ENCODE measurements around the gene EPGN. TPM values are rescaled to one million over a fixed set of nuclear protein-coding genes. Genes with fewer than 3 reads are reported as not detected.

The EPGN gene
- total and polyA plus RNA-seq, 2 of the 8 experiments (the other 6 are each of a cell fraction or from before 2014, with no cell fraction given) = not detected

DNA sequence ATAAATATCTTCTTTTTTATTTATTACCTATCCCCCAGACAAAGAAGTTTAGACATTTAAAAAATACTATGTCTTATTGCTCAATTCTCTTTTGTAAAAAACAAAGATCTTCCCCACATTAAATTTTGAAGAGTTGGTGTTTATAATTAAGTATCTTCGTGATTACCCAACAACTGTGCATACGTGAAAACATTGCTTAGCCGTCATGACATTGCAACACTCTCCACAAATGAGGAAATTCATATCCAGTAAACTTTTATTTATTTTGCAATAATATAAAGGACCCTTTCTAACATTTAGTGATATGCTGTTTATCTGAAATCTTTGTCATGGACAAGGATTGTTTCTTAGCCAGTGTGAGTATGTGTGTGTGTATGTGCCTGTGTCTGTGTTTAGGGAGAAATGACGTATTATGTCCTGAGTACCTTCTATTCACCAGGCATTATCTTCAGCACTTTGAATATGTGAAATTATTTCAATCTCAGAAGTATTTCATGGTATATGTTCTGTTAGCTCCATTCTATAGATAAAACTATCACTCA lies 30.6 kb downstream of the EPGN start:
- no peak overlapping the region for H3K4ac ChIP-seq (replicated peaks; ENCODE audit: insufficient read length, low read depth, low read length)
- peaks cover 9 to 12% of the 10 kb centered on the region in 2 experiments for H3K9me3 ChIP-seq (ENCODE audit: insufficient read depth in 2 of 2, low read depth in 1 of 2, low read length in 1 of 2)
- H3K36me3 ChIP-seq (ENCODE audit: control insufficient read depth in 2 of 4, insufficient read depth in 4 of 4, low read length in 3 of 4) = peaks cover 0 to 2% (median 0%) of the 10 kb centered on the region in 4 experiments; a peak in 1 of 8 replicates
- no peak overlapping the region for H4K91ac ChIP-seq (replicated peaks; ENCODE audit: insufficient read length, low read length)
- no peak overlapping the region for H4K8ac ChIP-seq (ENCODE audit: extremely low read depth, insufficient read depth, low read length)
- CTCF ChIA-PET (ENCODE audit: partially characterized antibody) = interaction anchor here (1.0 to 1.2 kb wide), 2 partner anchors 149 to 193 kb away, joined by 3 read pairs; no protein-coding TSS in a partner anchor
- H2BK120ac ChIP-seq (replicated peaks; ENCODE audit: low read depth, low read length) = no peak overlapping the region
- H2BK15ac ChIP-seq (ENCODE audit: low read length) = no peak overlapping the region
- no peak overlapping the region for H3K56ac ChIP-seq (replicated peaks; ENCODE audit: insufficient read length, low read depth, low read length)
- H2BK20ac ChIP-seq (ENCODE audit: low read length) = no peak overlapping the region
- H2AK5ac ChIP-seq (ENCODE audit: low read depth, low read length) = no peak overlapping the region
- H3K4me2 ChIP-seq (ENCODE audit: insufficient read depth in 1 of 2, low read depth in 2 of 2, low read length in 2 of 2) = no peak overlapping the region
- H3K27ac ChIP-seq (ENCODE audit: low read depth, low read length) = no peak overlapping the region
- no peak overlapping the region for H2BK5ac ChIP-seq (ENCODE audit: low read depth, low read length)
- no peak overlapping the region for H4K5ac ChIP-seq (ENCODE audit: insufficient read length, low read depth, low read length)
- no peak overlapping the region for H3K9ac ChIP-seq (replicated peaks in 1 of 4; ENCODE audit: extremely low read depth in 1 of 4, low read depth in 3 of 4, low read length in 3 of 4)
- H3K23me2 ChIP-seq (ENCODE audit: low read depth, low read length) = no peaks in the 10 kb centered on the region
- 89% methylated on average over 4 of the region's 4 CpGs; no CpG with 5 or more reads in 1 of the 2 experiments for WGBS, 2 experiments (ENCODE audit: extremely low coverage in 1 of 2, insufficient coverage in 1 of 2, insufficient read length in 1 of 2, insufficient replicate concordance in 2 of 2, low coverage in 1 of 2, low lambda C conversion rate in 2 of 2, missing lambda C conversion rate in 1 of 2)
- no peaks in the 10 kb centered on the region for H4K20me1 ChIP-seq (replicated peaks in 1 of 2; ENCODE audit: control insufficient read depth in 1 of 2, insufficient read depth in 2 of 2, low read length in 2 of 2)
- H3K23ac ChIP-seq (ENCODE audit: insufficient read length) = no peak overlapping the region
- H3K14ac ChIP-seq (ENCODE audit: insufficient read length) = no peak overlapping the region
- no peak for FAIRE-seq
- POLR2A ChIA-PET (ENCODE audit: partially characterized antibody) = no interaction called here
- H3K4me3 ChIP-seq (ENCODE audit: extremely low read depth in 1 of 4, insufficient read depth in 2 of 4, low read depth in 3 of 4, low read length in 4 of 4) = no peak overlapping the region
- DNase-seq (ENCODE audit: low read depth in 1 of 2, low spot score in 2 of 2) = no peak
- no peak overlapping the region for H2BK12ac ChIP-seq (ENCODE audit: low read depth, low read length)
- peaks cover 0 to 4% (median 0%) of the 10 kb centered on the region in 4 experiments; a peak in 2 of 7 replicates for H3K4me1 ChIP-seq (replicated peaks in 1 of 4; ENCODE audit: control insufficient read depth in 3 of 4, insufficient read depth in 4 of 4, low read length in 3 of 4)
- H3K79me1 ChIP-seq (ENCODE audit: low read depth, low read length) = no peaks in the 10 kb centered on the region
- no peaks in the 10 kb centered on the region for H3K27me3 ChIP-seq (replicated peaks in 1 of 4; ENCODE audit: control insufficient read depth in 3 of 4, extremely low read depth in 1 of 4, insufficient read depth in 3 of 4, low read length in 3 of 4)
- H3K79me2 ChIP-seq (ENCODE audit: control insufficient read depth in 1 of 2, insufficient read depth in 2 of 2, low read length in 2 of 2) = no peaks in the 10 kb centered on the region
- no peak overlapping the region for H2AFZ ChIP-seq (ENCODE audit: low read length)
- no peak overlapping the region for H3K18ac ChIP-seq (ENCODE audit: extremely low read depth, low read length)
- TF ChIP-seq RNF2 (IDR thresholded peaks at IDR 0.05; ENCODE audit: borderline replicate concordance, low read depth, low read length, missing control alignments, poor library complexity, severe bottlenecking) (no peak), CBX8 (IDR thresholded peaks at IDR 0.05; ENCODE audit: borderline replicate concordance, low read depth, low read length) (no peak), EZH2 (IDR thresholded peaks at IDR 0.05; ENCODE audit: low read depth, low read length, severe bottlenecking) (no peak), TAF7 (optimal IDR thresholded peaks at IDR 0.05; ENCODE audit: borderline replicate concordance, low read depth, low read length) (no peak), POLR2A (IDR thresholded peaks at IDR 0.05; ENCODE audit: control extremely low read depth in 1 of 2, low read depth in 2 of 2, low read length in 2 of 2) (no peak), BRCA1 (IDR thresholded peaks at IDR 0.05; ENCODE audit: low read depth, low read length) (no peak)
- TF ChIP-seq, protein P1, sequence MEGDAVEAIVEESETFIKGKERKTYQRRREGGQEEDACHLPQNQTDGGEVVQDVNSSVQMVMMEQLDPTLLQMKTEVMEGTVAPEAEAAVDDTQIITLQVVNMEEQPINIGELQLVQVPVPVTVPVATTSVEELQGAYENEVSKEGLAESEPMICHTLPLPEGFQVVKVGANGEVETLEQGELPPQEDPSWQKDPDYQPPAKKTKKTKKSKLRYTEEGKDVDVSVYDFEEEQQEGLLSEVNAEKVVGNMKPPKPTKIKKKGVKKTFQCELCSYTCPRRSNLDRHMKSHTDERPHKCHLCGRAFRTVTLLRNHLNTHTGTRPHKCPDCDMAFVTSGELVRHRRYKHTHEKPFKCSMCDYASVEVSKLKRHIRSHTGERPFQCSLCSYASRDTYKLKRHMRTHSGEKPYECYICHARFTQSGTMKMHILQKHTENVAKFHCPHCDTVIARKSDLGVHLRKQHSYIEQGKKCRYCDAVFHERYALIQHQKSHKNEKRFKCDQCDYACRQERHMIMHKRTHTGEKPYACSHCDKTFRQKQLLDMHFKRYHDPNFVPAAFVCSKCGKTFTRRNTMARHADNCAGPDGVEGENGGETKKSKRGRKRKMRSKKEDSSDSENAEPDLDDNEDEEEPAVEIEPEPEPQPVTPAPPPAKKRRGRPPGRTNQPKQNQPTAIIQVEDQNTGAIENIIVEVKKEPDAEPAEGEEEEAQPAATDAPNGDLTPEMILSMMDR (IDR thresholded peaks at IDR 0.05; ENCODE audit: control extremely low read depth in 1 of 3, insufficient read depth in 1 of 3, low read depth in 1 of 3, low read length in 3 of 3) = no peak

All from H1 (cell line).